Activated CD8-positive, alpha-beta T cell treated with anti-CD3 and anti-CD28 coated beads for 36 hours (primary cell): ENCODE measurements around the gene TTC4. TPM values are rescaled to one million over a fixed set of nuclear protein-coding genes. Genes with fewer than 3 reads are reported as not detected.

ENCODE experiments used
- ATAC-seq: fragments of 200-7000 bp; cut with Tn5 transposase; one replicate; pipeline ENCODE4 v1.10.0; 2021; ENCODE audit warnings: mild to moderate bottlenecking, moderate library complexity
- CTCF ChIA-PET: fragments of 350-600 bp; sonication (Branson Sonifier 250); formaldehyde crosslinking; loops from one replicate; lab custom pipeline; 2021; ENCODE audit warnings: antibody characterized with exemption; lab: Charles Lee
- POLR2A ChIA-PET: fragments of 350-600 bp; sonication (Branson Sonifier 250); formaldehyde crosslinking; loops from one replicate; lab custom pipeline; 2021; ENCODE audit warnings: antibody characterized with exemption; lab: Charles Lee
- DNase-seq: peaks from one replicate; pipeline ENCODE4 v3.0.0-alpha.2; 2020
- H3K27ac Mint-ChIP-seq: one replicate; pipeline ENCODE4 v1.8.0; 2021; ENCODE audit warnings: mild to moderate bottlenecking, mixed read lengths
- H3K27me3 Mint-ChIP-seq: one replicate; pipeline ENCODE4 v1.8.0; 2021; ENCODE audit warnings: mixed read lengths
- H3K36me3 Mint-ChIP-seq: one replicate; pipeline ENCODE4 v1.8.0; 2021; ENCODE audit warnings: low read depth, mixed read lengths
- H3K4me1 Mint-ChIP-seq: one replicate; pipeline ENCODE4 v1.8.0; 2021; ENCODE audit warnings: low read depth, mixed read lengths
- H3K4me3 Mint-ChIP-seq: one replicate; pipeline ENCODE4 v1.8.0; 2021; ENCODE audit warnings: mild to moderate bottlenecking, moderate library complexity, mixed read lengths
- H3K9me3 Mint-ChIP-seq: one replicate; pipeline ENCODE4 v1.8.0; 2021; ENCODE audit warnings: mixed read lengths
- intact Hi-C: fragments of 100-400 bp; cut with micrococcal nuclease; formaldehyde crosslinking; loops from one replicate; pipeline ENCODE4 v1.10.0; 2022
- total RNA-seq, 2 experiments: library from RNA; stranded (reverse); gene quantifications; one replicate each; pipeline ENCODE4 v1.2.3, GENCODE V29; 2021
- TF ChIP-seq, protein P1 (sequence below): fragments of 200-600 bp; IDR thresholded peaks from one replicate; pipeline ENCODE4 v1.8.0; 2022; ENCODE audit warnings: antibody characterized with exemption, mild to moderate bottlenecking

The TTC4 gene
- total RNA-seq, 2 experiments from 2014 or later = 26.7 to 28.2 TPM

DNA sequence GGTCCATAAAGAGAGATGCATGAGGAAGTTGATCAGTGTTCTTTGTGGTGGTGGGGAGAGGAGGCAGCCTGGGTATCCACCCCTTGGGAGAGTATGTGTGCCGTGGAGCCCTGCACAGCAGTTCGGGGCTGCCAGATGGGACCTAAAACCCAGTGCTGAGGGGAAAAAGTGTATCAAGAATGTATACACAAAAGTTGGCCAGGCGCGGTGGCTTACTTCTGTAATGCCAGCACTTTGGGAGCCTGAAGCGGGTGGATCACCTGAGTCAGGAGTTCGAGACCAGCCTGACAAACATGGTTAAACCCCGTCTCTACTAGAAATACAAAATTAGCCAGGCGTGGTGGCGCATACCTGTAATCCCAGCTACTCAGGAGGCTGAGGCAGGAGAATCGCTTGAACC lies 4.1 kb upstream of the TTC4 start:
- peaks cover 10% of the 10 kb centered on the region for H3K4me1 Mint-ChIP-seq
- intact Hi-C loops = no loop called here
- TF ChIP-seq, protein P1, sequence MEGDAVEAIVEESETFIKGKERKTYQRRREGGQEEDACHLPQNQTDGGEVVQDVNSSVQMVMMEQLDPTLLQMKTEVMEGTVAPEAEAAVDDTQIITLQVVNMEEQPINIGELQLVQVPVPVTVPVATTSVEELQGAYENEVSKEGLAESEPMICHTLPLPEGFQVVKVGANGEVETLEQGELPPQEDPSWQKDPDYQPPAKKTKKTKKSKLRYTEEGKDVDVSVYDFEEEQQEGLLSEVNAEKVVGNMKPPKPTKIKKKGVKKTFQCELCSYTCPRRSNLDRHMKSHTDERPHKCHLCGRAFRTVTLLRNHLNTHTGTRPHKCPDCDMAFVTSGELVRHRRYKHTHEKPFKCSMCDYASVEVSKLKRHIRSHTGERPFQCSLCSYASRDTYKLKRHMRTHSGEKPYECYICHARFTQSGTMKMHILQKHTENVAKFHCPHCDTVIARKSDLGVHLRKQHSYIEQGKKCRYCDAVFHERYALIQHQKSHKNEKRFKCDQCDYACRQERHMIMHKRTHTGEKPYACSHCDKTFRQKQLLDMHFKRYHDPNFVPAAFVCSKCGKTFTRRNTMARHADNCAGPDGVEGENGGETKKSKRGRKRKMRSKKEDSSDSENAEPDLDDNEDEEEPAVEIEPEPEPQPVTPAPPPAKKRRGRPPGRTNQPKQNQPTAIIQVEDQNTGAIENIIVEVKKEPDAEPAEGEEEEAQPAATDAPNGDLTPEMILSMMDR = no peak
- H3K4me3 Mint-ChIP-seq = no peak overlapping the region
- peaks cover 6% of the 10 kb centered on the region for H3K36me3 Mint-ChIP-seq
- ChIA-PET POLR2A (no interaction called here), CTCF (no interaction called here)
- H3K9me3 Mint-ChIP-seq = no peaks in the 10 kb centered on the region
- H3K27ac Mint-ChIP-seq = no peak overlapping the region
- no peak for DNase-seq
- ATAC-seq = no peak
- peaks cover 4% of the 10 kb centered on the region for H3K27me3 Mint-ChIP-seq

DNA sequence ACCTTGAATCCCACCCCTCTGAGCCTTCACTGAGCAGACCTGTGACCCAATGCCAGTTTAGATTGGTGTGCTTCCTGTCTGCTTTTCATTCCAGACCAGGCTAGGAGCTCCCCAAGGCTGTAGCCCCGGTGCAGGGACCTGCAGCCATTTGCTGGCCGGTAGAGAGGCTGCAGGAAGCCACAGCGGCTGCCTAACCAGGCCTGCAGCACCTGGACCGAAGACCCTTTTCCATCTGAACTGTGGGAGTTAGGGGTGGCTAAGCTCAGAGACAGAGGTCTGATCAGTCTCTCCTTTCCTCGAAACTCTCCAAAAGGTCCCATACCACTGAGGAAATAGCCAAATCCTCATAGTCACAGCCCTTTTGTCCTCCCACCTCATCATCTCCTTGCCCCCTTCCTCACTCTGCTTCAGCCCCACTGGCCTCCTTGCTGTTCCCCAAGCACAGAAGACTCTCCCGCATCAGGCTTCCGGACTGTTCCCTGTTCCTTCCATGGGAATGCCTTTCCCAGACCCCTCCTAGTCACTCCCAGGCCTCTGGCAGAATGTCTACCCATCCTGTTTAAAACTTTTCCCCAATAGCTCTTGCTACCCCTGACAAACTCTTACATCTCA lies 674 bp upstream of the TTC4 start:
- no peak for DNase-seq
- Mint-ChIP-seq H3K27ac (peak overlapping the region; percentile 93), H3K27me3 (no peaks in the 10 kb centered on the region), H3K9me3 (no peaks in the 10 kb centered on the region), H3K4me3 (peak overlapping the region; percentile 93), H3K4me1 (peaks cover 32% of the 10 kb centered on the region), H3K36me3 (peaks cover 25% of the 10 kb centered on the region)
- ChIA-PET POLR2A (interaction anchor here (1.1 to 2.6 kb wide), 5 partner anchors 10 to 85 kb away, joined by 3 to 18 read pairs (median 5); partner anchors contain the start of genes PARS2 and TTC22), CTCF (interaction anchor here (1.1 to 2.1 kb wide), 5 partner anchors 9 to 86 kb away, joined by 3 to 10 read pairs (median 4); partner anchors contain the start of gene TTC22)
- intact Hi-C loops = no loop called here
- no peak for ATAC-seq
- TF ChIP-seq, protein P1 = no peak

DNA sequence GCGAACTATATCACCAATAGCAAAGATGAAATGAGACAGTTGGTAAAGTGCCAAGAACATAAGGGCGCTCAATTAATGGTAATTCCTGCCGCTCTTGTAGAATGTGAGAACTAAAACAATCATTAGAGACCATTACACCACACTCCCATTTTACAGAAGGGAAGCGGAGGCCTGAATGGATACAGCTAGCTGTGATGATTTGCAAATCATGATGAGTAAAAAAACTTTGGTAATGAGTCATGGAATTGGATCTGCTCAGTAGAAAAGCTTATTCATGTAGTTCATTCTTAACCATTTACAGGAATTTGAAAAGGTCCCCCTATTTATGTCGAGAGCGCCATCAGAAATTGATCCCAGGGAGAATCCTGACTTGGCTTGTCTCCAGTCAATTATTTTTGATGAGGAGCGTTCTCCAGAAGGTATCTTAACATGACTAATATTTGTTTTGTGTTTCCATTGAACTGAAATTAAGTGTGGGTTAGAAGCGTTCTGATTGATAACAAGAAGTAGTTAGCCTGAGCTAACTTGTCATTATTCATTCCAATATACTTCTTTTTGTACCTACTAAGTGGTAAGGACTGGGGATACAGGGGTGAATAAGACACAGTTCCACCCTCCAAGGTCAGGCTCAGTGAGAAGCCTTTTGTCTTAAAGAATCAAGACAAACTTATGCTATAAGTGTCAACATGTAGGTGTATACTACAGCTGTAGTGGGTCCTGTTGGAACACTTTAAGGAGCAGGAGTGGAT lies 812 bp downstream of the TTC4 start:
- no peak for DNase-seq
- ChIA-PET POLR2A (interaction anchor here (0.9 to 2.6 kb wide), 10 partner anchors 9 to 91 kb away, joined by 3 to 18 read pairs (median 4); partner anchors contain the start of genes PARS2 and TTC22), CTCF (interaction anchor here (1.1 to 2.1 kb wide), 5 partner anchors 10 to 93 kb away, joined by 3 to 10 read pairs (median 4); partner anchors contain the start of gene TTC22)
- TF ChIP-seq, protein P1 = no peak
- Mint-ChIP-seq H3K27me3 (no peaks in the 10 kb centered on the region), H3K27ac (peak overlapping the region; percentile 93), H3K9me3 (no peaks in the 10 kb centered on the region), H3K4me3 (peak overlapping the region; percentile 93), H3K4me1 (peaks cover 33% of the 10 kb centered on the region), H3K36me3 (peaks cover 30% of the 10 kb centered on the region)
- intact Hi-C loops = loop anchor here (2.0 kb wide), 1 partner anchor 88 kb away; no protein-coding TSS in a partner anchor
- peak; percentile 19 for ATAC-seq

DNA sequence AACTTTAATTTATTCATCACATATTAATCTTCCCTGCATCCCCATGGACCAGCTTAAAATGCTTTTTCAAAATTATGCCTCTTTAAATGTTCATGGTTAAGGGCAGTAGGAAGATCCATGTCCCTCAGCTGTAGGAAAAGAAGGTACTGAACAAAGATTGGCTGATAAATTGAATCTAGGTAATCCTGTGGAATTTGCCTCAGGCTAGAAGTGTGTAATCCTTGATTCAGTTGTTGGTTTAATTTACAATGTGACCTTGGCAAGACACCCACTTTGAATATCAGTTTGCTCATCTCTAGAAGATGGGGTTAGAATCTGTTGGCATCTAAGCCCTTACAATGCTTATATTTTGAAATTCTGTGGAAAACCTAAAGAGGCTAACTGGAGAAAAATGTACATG lies 6.1 kb downstream of the TTC4 start:
- Mint-ChIP-seq H3K36me3 (peaks cover 65% of the 10 kb centered on the region), H3K4me1 (peaks cover 21% of the 10 kb centered on the region), H3K27ac (no peak overlapping the region), H3K4me3 (no peak overlapping the region), H3K9me3 (no peaks in the 10 kb centered on the region), H3K27me3 (no peaks in the 10 kb centered on the region)
- DNase-seq (no peak), ATAC-seq (no peak)
- intact Hi-C loops = no loop called here
- CTCF ChIA-PET = interaction anchor here (0.9 to 1.6 kb wide), 2 partner anchors 80 to 88 kb away, joined by 3 to 4 read pairs; no protein-coding TSS in a partner anchor
- TF ChIP-seq, protein P1 = no peak
- POLR2A ChIA-PET = interaction anchor here (1.1 kb wide), 1 partner anchor 9 kb away, joined by 6 read pairs; no protein-coding TSS in a partner anchor
